ENCODE data around the gene METTL21A. TPM values are rescaled to one million over a fixed set of nuclear protein-coding genes. Genes with fewer than 3 reads are reported as not detected.

The METTL21A gene
- total RNA-seq, 1 donor = 15.9 TPM

GRCh38 chr2:207624185-207625013 is 795 bp downstream of the METTL21A start:
- H3K4me3 ChIP-seq (ENCODE audit: low read depth, low read length) = peak overlapping the region; percentile 88
- peak; percentile 73 for DNase-seq (ENCODE audit: low read depth)

GRCh38 chr2:207621501-207622039 is 3.6 kb downstream of the METTL21A start:
- H3K4me3 ChIP-seq (ENCODE audit: low read depth, low read length) = no peak overlapping the region
- no peak for DNase-seq (ENCODE audit: low read depth)
- no peak for TF ChIP-seq CTCF (IDR thresholded peaks at IDR 0.05; ENCODE audit: insufficient read depth, low read length)

More at GRCh38 chr2:207624185-207625013, 795 bp downstream of the METTL21A start:
- no peak for TF ChIP-seq CTCF (IDR thresholded peaks at IDR 0.05; ENCODE audit: insufficient read depth, low read length)

GRCh38 chr2:207619764-207620203 is 5.4 kb downstream of the METTL21A start:
- no peak for DNase-seq (ENCODE audit: low read depth)
- H3K4me3 ChIP-seq (ENCODE audit: low read depth, low read length) = no peak overlapping the region
- no peak for TF ChIP-seq CTCF (IDR thresholded peaks at IDR 0.05; ENCODE audit: insufficient read depth, low read length)

- peak; percentile 70 for DNase-seq (ENCODE audit: low read depth)
- no peak overlapping the region for H3K4me3 ChIP-seq (ENCODE audit: low read depth, low read length)
- no peak for TF ChIP-seq CTCF (IDR thresholded peaks at IDR 0.05; ENCODE audit: insufficient read depth, low read length)
Measured at GRCh38 chr2:207617011-207617671, 8.1 kb downstream of the METTL21A start.

- peak; percentile 28 for DNase-seq (ENCODE audit: low read depth)
- H3K4me3 ChIP-seq (ENCODE audit: low read depth, low read length) = no peak overlapping the region
- no peak for TF ChIP-seq CTCF (IDR thresholded peaks at IDR 0.05; ENCODE audit: insufficient read depth, low read length)
Measured at GRCh38 chr2:207616185-207616584, 9.0 kb downstream of the METTL21A start.

- TF ChIP-seq CTCF (IDR thresholded peaks at IDR 0.05; ENCODE audit: insufficient read depth, low read length) = no peak
- H3K4me3 ChIP-seq (ENCODE audit: low read depth, low read length) = no peak overlapping the region
- DNase-seq (ENCODE audit: low read depth) = no peak
Measured at GRCh38 chr2:207614824-207615223, 10.4 kb downstream of the METTL21A start.
